ENCODE results near the gene ABHD2.
"Not testable (repeated sequence)": the region's sequence is repeated elsewhere in the genome, so short reads cannot be mapped to it uniquely, and the experiment has no call there.

- not testable (repeated sequence) for TF ChIP-seq CTCF, POLR2A (IDR thresholded peaks at IDR 0.05)
These were observed 32.3 kb downstream of the ABHD2 start for GRCh38 chr15:89120479-89121000.

Data from ovary (tissue), 3 donors.